Measurements from ENCODE around the gene FBLN2.

DNA sequence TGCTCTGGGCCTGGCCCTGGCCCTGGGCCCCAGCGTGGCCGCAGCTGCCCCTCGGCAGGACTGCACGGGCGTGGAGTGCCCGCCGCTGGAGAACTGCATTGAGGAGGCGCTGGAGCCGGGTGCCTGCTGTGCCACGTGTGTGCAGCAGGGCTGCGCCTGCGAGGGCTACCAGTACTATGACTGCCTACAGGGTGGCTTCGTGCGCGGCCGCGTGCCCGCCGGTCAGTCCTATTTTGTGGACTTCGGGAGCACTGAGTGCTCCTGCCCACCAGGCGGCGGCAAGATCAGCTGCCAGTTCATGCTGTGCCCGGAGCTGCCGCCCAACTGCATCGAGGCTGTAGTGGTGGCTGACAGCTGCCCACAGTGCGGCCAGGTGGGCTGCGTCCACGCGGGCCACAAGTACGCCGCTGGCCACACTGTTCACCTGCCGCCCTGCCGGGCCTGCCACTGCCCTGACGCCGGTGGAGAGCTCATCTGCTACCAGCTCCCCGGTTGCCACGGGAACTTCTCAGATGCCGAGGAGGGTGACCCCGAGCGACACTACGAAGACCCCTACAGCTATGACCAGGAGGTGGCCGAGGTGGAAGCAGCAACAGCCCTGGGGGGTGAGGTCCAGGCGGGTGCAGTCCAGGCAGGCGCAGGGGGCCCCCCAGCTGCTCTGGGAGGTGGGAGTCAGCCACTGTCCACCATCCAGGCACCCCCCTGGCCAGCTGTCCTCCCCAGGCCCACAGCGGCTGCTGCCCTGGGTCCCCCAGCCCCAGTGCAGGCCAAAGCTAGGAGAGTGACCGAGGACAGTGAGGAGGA, 21.7 kb downstream of the FBLN2 start:
- TF ChIP-seq, protein P1, sequence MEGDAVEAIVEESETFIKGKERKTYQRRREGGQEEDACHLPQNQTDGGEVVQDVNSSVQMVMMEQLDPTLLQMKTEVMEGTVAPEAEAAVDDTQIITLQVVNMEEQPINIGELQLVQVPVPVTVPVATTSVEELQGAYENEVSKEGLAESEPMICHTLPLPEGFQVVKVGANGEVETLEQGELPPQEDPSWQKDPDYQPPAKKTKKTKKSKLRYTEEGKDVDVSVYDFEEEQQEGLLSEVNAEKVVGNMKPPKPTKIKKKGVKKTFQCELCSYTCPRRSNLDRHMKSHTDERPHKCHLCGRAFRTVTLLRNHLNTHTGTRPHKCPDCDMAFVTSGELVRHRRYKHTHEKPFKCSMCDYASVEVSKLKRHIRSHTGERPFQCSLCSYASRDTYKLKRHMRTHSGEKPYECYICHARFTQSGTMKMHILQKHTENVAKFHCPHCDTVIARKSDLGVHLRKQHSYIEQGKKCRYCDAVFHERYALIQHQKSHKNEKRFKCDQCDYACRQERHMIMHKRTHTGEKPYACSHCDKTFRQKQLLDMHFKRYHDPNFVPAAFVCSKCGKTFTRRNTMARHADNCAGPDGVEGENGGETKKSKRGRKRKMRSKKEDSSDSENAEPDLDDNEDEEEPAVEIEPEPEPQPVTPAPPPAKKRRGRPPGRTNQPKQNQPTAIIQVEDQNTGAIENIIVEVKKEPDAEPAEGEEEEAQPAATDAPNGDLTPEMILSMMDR (IDR thresholded peaks at IDR 0.05), result no peak
- TF ChIP-seq POLR2AphosphoS5 (IDR thresholded peaks at IDR 0.05) (no peak), POLR2A (IDR thresholded peaks at IDR 0.05) (no peak)

Measured in suprapubic skin (tissue), 4 donors.